ENCODE data around the gene TARBP2.

DNA sequence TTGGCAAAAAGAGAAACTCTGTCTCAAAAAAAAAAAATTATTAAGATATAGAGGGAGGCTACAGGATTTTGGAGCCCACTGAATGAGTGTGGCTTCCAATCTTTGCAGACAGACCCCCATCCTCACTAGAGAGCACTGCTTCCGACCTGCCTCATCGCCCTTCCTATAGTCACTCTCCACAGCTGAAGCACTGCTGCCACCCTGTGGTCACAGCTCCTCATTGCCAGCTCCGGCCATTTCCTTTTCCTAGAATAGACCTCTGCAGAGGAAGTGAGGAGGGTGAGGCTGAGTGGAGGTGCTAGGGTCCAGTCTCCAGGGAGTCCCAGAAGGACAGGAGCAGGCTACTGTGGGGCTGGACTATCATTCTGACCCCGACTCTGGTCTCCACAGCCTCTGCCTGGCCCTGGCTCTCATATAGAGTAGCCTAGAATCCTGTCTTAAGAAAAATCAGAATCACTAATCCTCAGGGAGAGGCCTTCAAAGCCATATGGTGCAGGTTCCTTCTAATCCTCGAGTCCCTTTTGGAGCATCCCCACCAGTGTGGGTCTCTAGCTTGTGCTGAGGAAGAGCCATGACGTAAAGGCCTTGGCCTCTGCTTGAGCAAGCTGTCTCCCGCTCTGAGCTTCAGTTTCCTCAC lies 7.6 kb downstream of the TARBP2 start:
- peak; percentile 79 to 93 (median 90) for TF ChIP-seq CTCF (IDR thresholded peaks at IDR 0.05)
- TF ChIP-seq POLR2A (IDR thresholded peaks at IDR 0.05): no peak

Data from upper lobe of left lung (tissue), 4 donors.